ENCODE measurements around the gene PSENEN.
"Not testable (repeated sequence)": the region's sequence is repeated elsewhere in the genome, so short reads cannot be mapped to it uniquely, and the experiment has no call there.

Gene PSENEN

GRCh38 chr19:35753634-35754369 lies 8.4 kb downstream of the PSENEN start:
- no peak for DNase-seq

DNA sequence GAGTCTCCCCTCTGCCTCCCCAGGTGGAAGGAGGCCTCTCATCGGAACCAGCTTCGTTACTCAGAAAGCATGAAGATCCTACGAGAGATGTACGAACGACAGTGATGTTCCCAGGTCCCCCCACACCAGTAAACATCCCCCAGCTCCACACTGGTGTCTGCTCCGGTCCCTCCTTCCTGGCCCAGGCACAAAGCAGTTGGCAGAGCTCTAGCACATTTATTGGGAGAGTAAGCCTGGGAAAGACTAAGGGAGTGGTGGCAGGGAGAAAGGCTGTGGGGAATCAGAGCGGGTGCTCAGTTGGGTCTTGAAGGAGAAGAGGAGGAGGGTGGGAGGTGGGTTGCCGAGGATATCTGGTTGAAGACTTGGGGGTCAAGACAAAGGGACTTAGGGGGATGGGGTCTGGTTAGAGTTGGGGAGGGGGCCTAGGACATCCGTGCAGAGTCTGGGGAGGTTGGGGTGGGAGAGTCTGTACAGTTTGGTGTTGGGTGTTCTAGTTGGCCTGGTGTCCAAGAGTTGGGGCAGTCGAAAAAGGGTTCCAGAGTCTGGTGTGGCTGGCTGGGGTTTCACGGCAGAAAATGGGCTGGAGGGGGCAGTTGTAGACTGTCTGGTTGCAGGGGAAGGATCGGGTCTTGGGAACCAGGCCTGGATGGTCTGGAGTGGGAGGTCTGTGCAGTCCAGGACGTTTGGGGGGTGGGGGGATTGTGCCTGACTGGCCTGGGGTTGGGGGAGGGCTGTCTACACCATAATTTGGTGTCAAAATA lies 9.1 kb downstream of the PSENEN start:
- DNase-seq = no peak

DNA sequence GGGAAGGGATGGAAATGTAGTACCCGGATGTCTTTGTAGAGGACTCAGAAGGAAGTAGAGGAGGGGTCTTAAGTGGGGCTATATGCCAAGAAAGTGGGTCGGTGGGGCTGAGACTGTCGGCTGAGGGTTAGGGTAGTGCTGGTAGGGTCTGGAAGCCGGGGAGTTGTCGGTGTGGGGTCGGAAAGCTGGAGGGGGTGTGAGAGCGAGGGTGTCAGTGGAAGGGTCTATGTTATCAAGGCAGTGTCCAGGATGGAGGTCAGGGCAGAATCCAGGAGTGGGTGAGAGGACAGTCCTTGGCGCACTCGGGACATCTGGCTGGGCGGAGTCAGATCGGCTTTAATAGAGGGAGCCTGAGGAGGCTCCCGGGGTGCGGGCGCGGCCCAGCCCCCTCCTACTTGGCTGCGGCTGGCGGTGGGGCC lies 9.7 kb downstream of the PSENEN start:
- DNase-seq = no peak

- DNase-seq = no peak
Observed at GRCh38 chr19:35755550-35756376, 10.3 kb downstream of the PSENEN start.

DNA sequence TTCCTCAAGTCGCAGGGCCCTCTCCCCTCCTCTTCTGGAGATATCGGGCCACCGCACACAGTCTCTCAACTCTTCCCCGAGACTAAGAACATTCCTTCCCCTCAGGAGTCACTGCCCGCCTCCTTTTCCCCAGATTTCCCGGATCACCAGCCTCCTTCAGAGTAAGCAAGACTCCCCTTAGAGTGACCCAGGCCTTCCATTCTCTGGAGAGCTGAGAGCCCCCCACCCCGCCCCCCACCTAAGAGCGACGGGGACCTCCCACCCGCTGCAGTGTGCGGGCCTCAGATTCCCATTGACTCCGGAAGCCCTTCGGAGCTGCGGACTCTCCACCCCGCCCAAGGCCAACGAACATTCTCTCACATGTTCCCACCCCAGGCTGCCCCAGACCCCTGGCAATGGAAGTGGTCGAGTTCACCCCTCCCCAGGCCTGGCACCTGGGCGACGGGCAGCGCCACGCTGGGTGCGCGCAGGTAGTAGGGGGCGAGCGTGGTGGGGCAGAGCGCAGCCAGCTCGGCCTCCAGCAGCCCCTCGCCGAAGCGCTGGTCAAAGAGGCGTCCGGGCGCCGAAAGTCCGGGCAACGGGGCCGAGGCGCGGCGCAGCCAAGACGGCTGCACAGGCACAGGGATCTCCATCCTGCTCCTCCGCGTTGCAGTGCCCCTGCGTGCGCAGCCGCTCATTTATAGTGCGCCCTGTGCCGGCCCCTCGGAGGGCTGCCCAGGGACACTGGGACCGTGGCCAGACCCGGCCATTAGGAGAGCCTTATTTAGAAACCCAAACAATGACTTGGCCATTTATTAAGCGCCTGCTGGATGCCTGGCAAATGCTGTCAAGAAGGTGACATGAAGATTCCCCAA lies 11.2 kb downstream of the PSENEN start, which contains the start of gene HSPB6:
Gene HSPB6, minus strand, starts transcription at position 653 of the 854 bp plus-strand sequence. Its CDS starts 21 bp downstream, at position 632.
- DNase-seq = no peak

- DNase-seq = no peak
Observed at GRCh38 chr19:35757231-35757748, 11.8 kb downstream of the PSENEN start.

DNA sequence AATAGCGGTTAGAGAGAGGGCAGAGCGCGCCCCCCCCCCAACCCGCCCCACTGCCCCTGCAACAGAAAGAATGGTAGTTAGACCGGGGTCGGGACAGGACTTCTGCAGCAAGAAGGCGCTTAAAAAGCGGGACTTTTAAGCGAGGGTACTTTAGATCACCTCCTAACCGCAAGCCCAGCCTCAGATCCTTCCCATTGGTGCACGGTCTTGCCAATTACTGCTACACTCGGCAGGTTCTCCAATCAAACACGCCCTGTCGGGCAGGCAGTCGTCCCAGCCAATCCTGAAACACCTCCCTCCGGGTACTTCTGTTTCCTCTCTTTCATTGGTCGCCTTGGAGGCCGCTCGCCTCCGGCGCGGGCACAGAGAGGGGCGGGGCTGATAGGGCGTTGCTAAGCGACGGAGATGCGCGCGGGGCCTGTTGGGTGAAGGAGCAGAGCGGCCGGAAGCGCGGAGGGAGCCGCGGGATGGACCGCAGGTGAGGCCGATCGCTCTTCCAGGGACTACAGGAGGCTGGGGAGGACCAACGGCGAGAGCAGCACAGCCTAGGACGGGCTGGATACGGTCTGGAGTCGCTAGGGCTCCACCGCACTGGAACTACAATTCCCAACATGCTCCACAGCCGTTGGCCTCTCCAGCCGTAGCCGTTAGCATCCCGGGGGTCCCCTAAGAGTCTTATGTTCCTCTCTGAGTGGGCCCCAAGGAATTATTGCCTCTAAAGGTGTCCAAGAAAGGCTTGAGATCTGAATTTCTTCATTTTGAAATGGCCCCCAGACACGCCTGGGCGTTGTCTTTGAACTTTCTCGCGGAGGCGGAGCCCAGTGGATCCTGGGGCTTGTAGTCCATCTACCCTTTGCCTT lies 12.5 kb downstream of the PSENEN start, which contains the start of gene PROSER3:
Gene PROSER3, plus strand, starts transcription at position 428 of the 860 bp plus-strand sequence. Its CDS starts 40 bp downstream, at position 468.
- peak; percentile 99 for DNase-seq

- no peak for DNase-seq
Observed at GRCh38 chr19:35759697-35760096, 14.2 kb downstream of the PSENEN start.

DNA sequence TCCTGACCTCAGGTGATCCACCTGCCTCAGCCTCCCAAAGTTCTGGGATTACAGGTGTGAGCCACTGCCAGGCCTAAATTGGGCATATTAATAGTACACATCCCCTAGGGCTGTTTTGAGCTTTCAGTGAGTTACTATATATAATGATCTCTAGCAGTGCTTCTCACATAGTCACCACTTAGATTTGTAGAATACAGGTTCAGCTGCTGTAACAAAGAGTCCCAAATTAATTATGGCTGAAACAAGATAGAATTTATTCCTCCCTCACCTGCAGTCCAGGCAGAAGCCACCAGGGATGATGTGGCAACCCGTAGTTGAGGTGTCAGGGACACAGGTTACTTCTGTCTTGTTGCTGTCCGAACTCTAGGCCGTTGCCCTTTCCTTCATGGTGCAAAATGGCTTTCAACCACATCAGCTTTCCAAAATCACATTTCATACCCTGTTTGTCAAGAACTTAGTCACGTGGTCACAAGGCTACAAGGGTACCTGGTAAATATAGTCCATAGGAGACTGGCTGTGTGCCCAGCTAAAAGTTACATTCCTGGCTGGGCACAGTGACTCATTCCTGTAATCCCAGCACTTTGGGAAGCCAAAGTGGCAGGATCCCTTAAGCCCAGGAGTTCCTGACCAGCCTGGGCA lies 15.4 kb downstream of the PSENEN start:
- no peak for DNase-seq

DNA sequence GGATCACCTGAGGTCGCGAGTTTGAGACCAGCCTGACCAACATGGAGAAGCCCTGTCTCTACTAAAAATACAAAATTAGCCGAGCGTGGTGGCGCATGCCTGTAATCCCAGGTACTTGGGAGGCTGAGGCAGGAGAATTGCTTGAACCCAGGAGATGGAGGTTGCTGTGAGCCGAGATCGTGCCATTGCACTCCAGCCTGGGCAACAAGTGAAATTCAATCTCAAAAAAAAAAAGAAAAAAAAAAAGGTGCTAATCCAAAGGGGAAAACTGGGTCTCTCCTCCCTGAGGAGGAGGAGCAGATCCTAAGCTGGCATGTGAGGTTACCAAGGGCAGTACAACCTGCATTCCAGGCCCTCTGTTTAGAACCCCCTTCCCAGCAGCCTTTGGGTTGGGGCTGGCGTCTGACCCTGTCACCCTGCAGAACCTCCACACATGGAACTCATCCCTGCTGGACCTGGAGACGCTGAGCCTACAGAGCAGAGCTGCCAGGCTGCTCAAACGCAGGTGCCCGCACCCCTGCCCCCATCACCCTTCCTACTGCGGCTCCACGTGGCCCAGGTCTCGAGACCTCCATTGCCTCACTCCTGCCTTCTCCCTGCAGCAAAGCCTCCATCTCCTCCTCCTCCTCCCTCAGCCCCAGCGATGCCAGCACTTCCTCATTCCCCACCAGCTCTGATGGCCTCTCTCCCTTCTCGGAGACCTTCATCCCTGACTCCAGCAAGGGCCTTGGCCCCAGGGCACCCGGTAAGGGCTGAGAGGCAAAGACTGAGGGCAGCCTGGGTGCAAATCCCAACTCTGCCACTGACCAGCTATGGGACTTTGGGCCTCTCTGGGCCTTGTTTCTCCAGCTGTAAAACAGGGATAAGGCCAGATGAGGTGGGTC lies 19.2 kb downstream of the PSENEN start:
- no peak for DNase-seq

DNA sequence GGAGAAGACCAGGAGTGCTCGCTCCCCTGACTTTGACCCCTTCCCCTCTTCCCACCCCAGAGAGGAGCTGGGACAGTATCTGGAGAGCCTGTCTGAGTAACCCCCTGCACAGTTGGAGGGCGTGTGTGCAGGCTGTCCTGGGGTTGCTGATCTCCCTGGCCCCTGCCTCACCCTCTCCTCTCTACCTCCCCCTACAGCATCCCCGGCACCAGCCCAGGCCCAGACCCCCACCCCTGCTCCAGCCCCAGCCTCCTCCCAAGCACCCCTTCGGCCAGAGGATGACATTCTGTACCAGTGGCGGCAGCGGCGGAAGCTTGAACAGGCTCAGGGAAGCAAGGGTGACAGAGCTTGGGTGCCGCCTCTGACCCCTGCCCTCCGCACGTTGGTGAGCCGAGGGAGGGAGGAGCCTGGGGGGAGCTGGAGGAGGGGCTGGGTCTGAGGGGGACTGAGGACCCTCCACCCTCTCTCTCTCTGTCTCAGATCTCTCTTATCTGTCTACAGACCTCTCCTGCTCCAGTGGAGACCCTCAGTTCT lies 21.2 kb downstream of the PSENEN start:
- no peak for DNase-seq

DNA sequence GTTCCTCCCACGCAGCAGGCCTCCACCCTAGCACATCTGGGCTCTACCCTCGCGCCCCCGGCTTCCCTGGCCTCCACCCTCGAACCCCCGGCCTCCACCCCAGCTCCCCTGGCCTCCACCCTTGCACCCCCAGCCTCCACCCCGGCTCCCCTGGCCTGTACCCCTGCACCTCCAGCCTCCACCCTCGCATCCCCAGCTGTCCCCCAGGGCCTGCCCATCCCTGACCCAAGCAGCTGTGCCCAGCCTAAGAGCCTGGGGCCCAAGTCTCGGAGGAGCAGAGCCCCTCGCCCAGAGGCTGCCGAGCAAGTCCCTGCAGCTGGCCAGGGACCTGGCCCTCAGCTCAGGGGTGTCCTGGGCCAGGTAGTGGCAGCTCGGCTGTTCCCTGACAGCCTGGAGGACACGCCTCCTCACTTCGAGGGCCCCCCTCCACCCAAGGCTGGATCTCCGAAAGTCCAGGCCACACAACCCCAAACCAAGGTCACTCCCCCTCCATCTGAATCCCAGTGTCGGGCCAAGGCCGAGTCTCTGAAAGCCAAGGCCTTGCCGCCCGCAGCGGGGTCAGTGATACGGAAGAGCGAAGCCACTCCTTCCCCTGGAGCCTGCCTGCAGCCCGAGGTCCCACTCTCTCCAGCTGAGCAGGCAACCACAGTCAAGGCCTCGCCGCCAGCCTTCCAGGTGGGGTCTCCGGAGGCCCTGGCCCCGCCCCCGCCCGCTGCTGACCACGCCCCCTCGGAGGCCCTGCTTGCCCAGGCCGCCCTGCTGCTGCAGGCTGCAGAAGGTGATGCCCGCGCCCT lies 22.0 kb downstream of the PSENEN start:
- DNase-seq = no peak

GRCh38 chr19:35768082-35768421 lies 22.6 kb downstream of the PSENEN start:
- no peak for DNase-seq

- not testable (repeated sequence) for DNase-seq
Observed at GRCh38 chr19:35772362-35772761, 26.9 kb downstream of the PSENEN start.

- DNase-seq = peak; percentile 42
Observed at GRCh38 chr19:35773020-35773806, 27.8 kb downstream of the PSENEN start.

- no peak for DNase-seq
Observed at GRCh38 chr19:35774274-35775045, 29.0 kb downstream of the PSENEN start.

DNA sequence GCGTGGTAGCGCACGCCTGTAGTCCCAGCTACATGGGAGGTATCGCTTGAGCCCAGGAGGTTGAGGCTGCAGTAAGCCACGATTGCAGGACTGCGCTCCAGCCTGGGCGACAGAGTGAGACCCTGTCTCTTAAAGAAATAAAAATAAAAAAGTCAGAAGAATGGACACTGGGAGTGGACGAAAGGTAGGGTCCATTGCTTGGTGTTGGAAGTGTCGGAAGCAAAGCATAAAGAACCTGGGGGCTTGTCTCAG lies 29.5 kb downstream of the PSENEN start:
- no peak for DNase-seq

Measured in inflammatory macrophage treated with lipopolysaccharide for 4 hours (primary cell).